GM19372 (cell line): ENCODE results near the gene PNP.
"Not testable (repeated sequence)": the region's sequence is repeated elsewhere in the genome, so short reads cannot be mapped to it uniquely, and the experiment has no call there.

Experiments
- ATAC-seq: cut with Tn5 transposase; IDR thresholded peaks from one replicate; pipeline ENCODE4 v1.9.1; 2021; ENCODE audit warnings: mild to moderate bottlenecking, low read depth, moderate library complexity; ENCODE audit not compliant: unreplicated experiment

Gene PNP

DNA sequence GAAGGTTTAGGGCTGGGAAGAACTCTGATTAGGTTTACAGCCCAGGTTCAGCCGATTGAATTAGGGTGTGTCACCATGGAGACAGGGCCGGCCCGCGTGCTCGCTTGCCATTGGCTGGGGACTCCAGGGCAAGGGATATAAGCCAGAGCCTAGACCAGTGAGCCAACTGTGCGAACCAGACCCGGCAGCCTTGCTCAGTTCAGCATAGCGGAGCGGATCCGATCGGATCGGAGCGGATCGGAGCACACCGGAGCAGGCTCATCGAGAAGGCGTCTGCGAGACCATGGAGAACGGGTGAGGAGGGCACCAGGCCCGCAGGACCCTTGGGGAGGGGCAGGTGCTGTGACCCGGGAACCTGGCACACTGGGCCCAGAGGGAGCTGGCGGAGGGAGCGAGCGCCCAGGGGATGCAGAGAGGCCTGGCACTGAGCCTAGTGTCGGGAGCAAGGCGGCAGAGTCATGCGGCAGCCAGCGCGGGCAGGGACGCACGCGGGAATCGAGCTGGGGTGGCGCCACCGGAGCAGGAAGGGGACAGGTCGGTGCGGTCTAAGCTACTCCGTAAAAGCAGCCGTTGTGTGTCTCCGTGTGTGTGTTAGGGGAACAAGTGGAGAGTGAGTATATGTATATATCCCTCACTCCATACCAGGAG lies at the start of gene PNP:
PNP (plus strand) TSS at position 165 of the 648 bp plus-strand sequence; CDS start at position 284, 119 bp downstream.
- ATAC-seq = peak; percentile 97

DNA sequence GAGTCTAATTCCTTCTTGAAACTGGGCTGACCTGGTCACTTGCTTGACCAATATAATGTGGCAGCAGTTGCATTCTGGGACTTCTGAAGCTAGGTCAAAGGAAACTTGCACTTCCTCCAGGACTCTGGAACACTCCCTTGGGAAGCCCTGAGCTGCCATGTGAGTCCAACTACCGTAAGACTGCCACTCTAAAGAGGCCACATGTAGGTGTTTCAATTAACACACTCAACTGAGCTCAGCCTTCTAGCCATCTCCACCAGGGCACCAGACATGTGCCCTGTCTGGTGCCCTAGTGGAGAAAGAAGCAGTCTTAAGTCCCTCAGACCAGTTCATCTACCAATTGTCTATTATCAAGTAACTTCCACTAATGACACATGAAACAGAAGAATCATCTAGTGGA lies 49.8 kb upstream of the PNP start:
- ATAC-seq = no peak

DNA sequence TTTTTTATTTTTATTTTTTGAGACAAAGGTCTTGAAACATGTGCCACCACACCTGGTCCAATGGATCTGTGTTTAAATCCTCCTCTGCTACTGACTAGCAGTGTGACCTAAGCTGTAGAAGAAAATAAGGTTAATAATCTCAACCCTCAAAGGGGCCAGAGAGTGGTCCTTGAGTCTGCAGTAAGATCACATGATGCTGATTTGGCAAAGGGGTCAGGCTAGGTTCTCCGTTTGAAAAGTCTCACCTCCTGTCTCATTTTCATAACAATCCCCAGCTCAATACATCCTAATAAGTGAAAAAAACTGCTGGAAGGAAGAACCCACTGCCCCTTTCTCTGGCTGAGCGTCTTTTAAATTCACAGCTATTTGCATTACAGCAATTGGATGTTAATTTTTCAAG lies 47.9 kb upstream of the PNP start:
- no peak for ATAC-seq

DNA sequence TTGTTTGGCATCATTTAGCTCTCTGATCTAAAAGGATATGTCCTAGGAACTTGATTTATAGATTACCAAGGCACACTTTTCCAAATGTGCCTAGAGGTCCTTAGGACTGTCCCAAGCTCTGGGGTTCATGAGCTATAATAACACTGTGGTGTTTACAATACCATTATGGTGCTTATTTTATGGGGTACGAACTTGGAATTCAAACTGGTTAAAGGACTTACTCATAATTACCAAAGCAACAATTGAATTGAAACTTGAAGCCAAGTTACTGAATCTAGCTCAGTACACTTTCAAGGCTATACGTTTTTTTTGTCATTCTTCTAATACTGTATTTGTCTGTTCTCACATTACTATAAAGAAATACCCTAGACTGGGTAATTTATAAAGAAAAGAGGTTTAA lies 46.3 kb upstream of the PNP start:
- no peak for ATAC-seq

DNA sequence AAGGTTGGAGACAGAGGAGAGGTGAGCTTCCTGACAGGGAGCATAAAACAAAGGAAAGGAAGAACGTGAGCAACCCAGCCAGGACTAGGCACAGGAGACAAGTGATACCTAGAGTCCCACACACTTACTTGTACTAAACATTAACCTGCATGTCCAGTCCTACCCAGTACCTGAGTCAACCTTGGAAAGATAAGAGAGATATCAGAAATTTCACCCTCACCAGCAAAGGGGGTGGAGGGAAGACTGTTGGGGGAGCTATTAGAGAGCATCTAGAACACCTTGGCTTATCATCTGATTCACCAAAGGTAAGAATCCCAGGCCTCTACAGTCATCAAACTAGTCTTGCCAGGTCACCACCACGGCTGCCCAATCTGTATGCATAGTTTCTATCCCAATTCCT lies 44.4 kb upstream of the PNP start:
- ATAC-seq = no peak

DNA sequence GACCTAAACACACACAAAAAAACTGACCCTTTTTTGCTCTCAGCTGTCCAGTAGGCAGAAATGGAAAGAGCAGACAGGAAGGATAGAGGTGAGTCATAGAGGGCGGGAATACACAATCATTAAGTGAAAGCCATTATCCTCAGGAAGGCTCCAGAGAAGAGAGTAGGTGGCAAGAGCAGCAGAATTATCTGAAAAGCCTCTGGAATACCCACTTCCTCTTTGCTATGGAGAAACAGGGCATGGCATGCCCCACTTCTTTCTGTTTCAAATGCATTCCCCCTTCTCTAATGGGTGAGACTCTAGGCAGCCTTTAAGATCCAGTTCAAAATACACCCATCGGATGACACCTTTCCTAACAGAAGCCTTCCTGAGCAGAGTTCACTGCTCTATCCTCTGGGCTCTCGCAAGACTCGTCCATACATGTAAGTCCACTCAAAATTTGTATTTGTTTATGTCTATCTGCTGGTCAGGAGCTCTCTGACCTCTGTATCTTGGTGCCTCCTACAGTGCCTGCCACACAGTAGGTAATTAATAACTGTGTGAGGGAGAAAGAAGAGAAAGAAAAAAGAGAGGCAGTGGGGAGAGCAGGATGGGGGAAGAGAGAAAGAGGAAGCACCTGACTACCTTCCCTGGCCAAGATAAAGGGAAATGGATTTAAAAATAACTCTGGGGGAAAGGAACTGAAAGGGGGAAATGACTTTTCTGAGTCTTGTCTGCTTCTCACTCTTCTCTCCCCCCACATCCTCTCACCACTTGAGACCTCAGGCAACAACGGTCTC lies 41.8 kb upstream of the PNP start:
- peak; percentile 63 for ATAC-seq

DNA sequence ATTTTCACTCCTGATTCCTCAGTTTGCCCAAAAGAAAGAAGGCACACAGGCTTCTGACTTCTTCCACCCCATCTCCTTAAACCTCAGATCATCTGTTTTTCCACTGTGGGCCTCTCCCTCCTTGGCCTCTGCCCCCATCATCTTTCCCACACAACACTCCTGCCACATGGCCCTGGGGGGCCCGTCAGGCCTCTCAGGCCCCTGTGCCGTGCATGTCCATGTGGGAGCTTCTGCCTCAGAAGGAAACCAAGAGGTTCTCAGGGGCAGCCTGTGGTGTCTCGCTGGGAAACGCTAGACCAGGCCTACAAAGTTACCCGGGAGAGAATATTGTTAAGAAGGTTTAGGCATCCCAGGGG lies 41.2 kb upstream of the PNP start:
- ATAC-seq = peak; percentile 22

DNA sequence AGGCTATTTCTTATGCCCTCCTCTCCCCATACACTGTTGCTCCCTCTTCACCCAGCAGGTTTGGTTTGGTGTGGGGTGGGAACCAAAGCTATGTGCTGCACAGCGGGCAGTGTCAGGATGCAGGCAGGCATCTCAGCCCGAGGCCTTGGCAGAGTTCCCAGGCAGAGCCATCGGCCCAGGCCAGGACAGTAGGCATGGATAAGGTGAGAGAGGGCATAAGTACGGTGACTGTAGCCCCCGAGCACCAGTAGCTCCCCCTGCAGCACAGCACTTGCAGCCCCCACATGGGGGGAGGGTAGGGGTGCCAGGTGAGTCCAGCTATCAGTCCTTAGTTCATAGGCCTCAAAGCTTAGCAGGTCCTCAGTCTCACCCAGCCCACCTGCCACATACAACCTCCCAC lies 40.4 kb upstream of the PNP start:
- no peak for ATAC-seq

DNA sequence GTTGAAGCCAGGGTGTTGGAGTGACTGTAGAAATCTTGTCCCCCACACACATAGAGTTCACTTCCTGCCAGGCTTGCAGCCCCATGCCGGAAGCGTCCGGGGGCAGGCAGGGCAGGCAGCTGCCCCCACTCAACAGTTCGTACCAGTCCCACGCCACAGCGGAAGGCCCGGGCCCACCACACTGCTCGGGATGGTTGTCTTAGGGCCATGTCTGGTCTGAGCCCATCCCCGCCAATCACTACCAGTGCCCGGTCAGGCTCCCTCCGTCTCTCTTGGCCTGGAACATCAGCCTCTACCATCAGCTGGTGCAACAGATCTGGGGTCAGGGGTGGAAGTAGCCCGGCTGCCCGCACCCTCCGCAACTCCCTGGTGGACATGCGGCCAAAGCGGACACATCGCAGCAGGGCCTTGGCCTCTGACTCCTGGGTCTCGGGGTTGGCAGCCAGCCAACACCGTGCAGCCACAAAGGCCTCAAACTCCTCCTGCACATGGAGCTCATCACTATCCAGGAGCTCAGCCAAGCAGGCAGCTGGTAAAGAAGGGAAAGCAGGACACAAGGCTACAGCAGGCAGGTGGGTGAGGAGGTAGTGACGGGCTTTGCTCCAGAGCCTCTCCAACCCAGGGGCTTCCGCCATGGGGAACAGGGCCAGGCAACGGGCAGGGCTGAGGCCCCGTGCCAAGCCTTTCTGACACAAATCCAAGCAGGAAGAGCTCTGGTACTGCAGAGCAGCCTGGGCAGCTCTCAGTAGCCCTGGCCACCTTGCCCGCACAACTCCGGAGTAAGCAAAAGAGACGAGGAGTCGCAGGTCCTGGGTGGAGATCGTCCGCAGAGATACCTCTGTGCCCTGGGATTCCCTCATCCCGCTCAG lies 39.2 kb upstream of the PNP start:
- ATAC-seq = no peak

DNA sequence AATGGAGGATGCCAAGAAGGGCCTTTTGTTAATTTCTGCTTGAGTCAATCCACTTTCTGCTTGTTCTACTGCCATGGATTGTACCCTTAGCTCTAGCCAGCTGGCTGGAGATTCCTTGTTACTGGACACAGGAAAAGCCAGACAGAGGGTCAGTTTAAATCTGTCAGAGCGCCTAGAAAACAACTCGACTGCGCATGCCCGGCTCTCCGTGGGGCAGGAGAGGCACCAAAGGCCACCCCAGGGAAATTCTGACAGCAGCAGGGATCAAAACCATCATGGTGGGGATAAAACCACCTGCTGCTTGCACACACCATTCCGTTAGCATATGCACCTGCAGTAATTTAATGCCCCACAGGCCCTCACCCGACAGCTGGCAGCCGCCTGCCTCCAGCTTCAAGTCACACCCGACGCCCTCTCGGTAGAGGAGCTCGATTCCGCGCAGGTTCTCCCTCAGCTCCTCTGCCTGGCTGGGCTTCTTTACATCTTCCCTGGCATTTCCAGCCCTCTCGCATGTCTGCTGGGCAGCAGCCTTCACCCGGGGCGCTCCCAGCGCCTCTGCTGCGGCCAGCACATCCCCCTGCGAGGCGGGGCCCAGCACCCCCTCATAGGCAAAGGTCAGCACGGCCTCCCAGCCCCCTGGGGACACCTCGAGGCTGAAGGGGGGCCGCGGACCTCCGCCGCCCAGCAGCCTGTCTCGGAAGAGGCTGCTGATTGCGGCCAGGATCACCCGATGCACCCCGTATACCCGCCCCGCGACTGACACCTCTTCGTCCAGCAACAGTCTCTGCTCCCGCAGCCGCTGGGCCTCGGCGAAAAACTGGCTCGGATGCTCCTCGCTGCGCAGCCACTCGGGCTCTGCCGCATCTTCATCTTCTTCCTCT lies 34.3 kb upstream of the PNP start:
- ATAC-seq = no peak

DNA sequence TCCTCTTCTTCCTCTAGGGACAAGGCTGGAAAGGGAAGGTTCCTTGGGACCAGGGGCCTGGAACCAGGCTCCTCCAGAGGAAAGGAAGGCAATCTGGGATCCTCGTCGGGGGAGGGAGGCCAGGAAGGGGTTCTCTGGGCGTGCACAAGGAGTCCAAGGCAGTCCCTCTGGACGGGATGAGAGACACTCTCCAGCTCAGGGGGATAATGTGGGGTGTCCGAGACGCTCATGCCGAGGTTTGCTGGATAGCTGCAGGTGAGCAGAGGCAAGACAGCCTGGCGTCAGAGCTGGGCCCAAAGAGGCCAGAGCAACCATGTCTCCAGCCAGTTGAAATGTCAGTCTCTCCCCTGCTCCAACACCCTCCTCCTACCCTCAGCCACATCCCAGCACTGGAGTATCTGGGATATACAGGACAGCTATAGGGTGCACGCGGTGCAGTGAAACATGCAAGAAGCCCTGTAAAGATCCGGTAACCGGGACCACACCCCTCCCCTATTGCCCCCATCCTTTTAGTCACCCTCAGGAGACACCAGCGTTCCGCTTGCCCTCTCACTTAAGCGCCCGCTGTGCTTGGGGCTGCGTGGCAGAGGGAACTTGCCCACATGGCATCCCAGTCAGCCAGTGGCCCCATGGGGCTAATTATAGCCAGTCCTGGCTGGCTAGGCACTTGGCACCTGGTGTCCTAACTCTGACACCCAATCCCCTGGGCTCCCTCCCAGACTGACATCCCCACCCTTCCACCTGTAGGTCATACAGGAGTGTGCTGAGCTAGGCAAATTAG lies 33.4 kb upstream of the PNP start, which contains the start of gene KLHL33:
KLHL33 (minus strand) TSS at position 585 of the 781 bp plus-strand sequence; CDS start at position 230, 355 bp downstream.
- ATAC-seq = no peak

DNA sequence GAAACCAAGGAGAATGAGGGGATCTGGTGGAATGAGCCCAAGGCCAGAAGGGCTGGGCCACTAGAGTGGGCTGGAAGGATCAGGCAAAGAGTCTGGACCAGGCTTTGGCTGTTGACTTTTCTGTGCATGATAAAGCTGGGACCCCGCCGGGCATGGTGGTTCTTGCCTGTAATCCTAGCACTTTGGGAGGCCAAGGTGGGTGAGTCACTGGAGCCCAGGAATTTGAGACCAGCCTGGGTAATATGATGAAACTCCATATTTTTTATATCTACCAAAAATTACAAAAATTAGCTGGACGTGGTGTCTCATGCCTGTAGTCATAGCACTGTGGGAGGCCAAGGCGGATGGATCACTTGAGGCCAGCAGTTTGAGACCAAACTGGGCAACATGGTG lies 32.8 kb upstream of the PNP start:
- no peak for ATAC-seq

DNA sequence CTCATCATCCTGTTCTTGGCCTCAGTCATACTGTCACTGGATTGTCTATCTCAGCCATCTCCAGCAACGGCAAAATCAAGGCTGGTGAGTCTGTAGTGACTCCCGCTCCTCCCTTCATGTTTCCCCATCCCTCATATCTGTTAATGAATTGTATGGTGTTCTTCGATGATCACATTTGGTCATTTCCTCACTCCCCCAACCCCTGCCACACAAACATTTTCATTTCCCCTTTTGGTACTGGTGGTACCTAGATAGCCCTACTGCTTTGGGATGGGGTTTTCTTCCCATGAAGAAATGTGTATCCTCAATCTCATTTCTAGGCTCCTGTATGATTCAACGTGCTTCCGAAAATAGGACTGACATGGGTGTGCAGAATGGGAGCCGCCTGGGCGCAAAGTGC lies 30.5 kb upstream of the PNP start:
- no peak for ATAC-seq

DNA sequence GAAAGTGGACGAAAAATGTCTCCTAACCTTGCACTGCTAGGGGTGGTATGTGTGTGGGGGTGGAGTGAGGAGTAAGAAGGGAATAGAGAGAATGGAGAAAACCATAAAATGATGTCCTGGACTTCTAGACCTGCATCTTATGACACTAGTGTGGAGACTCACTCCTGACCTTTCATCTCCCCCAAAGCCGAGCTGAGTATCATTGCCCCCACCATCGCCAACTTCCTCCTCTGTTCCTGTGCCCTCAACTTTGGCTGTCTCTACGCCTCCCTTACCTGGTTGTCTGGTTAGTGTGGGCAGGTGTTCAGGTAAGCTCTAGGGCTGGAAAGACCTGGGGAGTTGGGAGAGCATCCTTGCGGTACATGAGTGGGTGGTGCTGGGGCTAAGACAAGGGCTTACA lies 28.7 kb upstream of the PNP start:
- ATAC-seq = no peak

DNA sequence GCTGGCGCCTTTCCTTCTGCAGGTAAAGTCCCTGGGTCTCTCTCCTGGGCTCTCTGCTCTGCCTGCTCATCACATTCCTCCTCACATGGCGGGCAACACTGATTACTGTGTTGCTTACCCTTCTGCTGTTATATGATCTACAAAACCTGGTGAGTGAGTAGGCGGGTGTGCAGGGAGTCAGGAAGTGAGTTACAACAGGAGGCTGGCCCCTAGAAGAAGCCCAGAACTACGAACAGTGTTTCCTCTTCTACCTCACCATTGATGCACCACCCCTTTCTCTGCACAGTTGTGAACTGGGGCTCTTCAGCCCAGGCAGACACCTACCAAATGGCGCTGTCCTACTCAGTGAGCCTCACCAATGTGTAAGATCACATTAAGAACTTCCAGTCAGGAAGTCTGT lies 28.3 kb upstream of the PNP start:
- ATAC-seq = no peak

DNA sequence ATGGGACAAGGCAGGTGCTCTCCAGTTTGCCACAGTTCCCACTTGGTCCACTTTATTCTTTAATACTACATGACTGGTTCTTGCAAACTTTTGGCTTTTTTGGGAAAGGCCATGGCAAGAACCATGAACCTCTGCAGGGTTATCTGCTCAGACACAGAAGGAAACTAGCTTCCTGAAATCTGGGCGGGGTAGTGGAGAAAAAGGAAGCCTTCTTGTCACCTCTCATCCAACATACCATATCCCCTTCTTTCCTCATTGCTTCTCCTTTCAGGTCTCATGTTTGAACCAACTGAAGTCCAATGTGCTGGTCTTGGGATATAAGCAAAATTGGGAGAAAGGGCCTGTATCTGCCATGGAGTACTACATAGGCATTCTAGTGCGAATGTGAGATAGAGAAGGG lies 27.7 kb upstream of the PNP start:
- ATAC-seq = no peak

DNA sequence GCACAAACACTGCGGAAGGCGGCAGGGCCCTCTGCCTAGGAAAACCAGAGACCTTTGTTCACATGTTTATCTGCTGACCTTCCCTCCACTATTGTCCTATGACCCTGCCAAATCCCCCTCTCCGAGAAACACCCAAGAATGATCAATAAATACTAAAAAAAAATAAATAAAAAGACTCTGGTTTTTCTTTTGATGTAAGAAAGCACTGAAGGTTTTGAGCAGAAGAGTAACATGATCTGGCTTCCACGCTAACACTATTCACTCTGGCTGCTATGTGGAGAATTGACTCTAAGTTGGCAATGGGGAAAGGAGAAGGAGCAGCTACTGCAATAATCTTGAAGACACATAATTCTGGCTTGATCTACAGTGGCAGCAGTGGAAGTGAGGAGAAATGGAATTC lies 25.6 kb upstream of the PNP start:
- not testable (repeated sequence) for ATAC-seq

DNA sequence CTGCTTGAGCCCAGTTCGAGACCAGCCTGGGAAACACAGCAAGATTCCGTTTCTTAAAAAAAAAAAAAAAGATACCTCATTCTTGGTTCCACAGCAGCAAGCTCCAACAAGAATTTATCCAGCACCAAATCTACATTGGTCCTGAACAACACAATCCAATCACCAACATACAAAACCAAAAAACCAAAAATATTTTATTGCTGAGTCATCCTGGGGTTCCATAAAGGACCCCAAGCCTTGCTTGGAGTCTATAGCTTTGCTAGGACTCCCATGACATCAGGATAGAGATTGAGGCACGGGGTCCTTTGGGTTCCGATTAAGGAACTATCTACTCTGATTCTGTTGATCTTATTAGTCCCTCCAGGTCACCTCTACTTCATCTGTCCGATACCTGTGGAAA lies 22.3 kb upstream of the PNP start:
- ATAC-seq = no peak

DNA sequence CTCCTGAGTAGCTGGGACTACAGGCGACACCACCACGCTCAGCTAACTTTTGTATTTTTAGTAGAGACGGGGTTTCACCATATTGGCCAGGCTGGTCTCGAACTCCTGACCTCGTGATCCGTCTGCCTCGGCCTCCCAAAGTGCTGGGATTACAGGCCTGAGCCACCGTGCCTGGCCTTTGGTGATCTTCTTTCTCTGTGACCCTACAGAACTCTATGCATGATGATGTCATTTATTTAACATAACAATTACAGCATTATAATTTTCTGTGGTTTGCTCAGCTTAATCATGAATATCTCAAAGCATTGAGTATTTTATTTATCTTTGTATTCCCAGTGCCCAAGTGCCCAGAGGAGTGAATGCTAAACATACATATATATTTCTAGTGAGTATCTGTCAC lies 16.4 kb upstream of the PNP start:
- not testable (repeated sequence) for ATAC-seq
